HepG2 (cell line): ENCODE measurements around the gene ANKRD44. TPM values are rescaled to one million over a fixed set of nuclear protein-coding genes. Genes with fewer than 3 reads are reported as not detected.

Source experiments
- ARID2 ChIP-seq: sonication (generic); formaldehyde crosslinking; IDR thresholded peaks from 2 replicates; pipeline ENCODE4 v1.8.1; 2022; ENCODE audit warnings: mild to moderate bottlenecking, missing genetic modification reagents, borderline replicate concordance
- BRD4 ChIP-seq: sonication (generic); formaldehyde crosslinking; IDR thresholded peaks from 2 replicates; pipeline ENCODE4 v1.4.0; 2020; ENCODE audit warnings: missing genetic modification reagents
- ELF3 ChIP-seq: IDR thresholded peaks from 2 replicates; pipeline ENCODE4 v1.6.1; 2016; ENCODE audit warnings: missing genetic modification reagents, missing compliant biosample characterization
- HNF4G ChIP-seq, 2 experiments: sonication (generic) in 1 of 2; formaldehyde crosslinking in 1 of 2; IDR thresholded peaks; 2 replicates each; pipeline versions ENCODE4 v1.4.0 to v1.6.1; 2011 to 2020; ENCODE audit warnings: borderline replicate concordance in 2 of 2, low read depth in 2 of 2, mild to moderate bottlenecking in 2 of 2, low read length in 1 of 2, missing genetic modification reagents in 1 of 2, moderate library complexity in 1 of 2
- JUN ChIP-seq: sonication (generic); formaldehyde crosslinking; IDR thresholded peaks from 2 replicates; pipeline ENCODE4 v1.4.0; 2020; ENCODE audit warnings: mild to moderate bottlenecking, missing genetic modification reagents
- KDM6A ChIP-seq: IDR thresholded peaks from 2 replicates; pipeline ENCODE4 v1.6.1; 2016; ENCODE audit warnings: low read depth
- MTF1 ChIP-seq: sonication (generic); formaldehyde crosslinking; IDR thresholded peaks from 2 replicates; pipeline ENCODE4 v1.5.0; 2020; ENCODE audit warnings: missing genetic modification reagents
- MYPOP ChIP-seq: sonication (generic); formaldehyde crosslinking; IDR thresholded peaks from 2 replicates; pipeline ENCODE4 v1.8.1; 2023; ENCODE audit warnings: mild to moderate bottlenecking, moderate library complexity, missing genetic modification reagents
- NCOA5 ChIP-seq: sonication (generic); formaldehyde crosslinking; IDR thresholded peaks from 2 replicates; pipeline ENCODE4 v1.4.0; 2020; ENCODE audit warnings: missing genetic modification reagents
- NFYB ChIP-seq: sonication (generic); formaldehyde crosslinking; IDR thresholded peaks from 2 replicates; pipeline ENCODE4 v1.4.0; 2020; ENCODE audit warnings: missing genetic modification reagents
- PRDM10 ChIP-seq: sonication (generic); formaldehyde crosslinking; IDR thresholded peaks from 2 replicates; pipeline ENCODE4 v1.4.0; 2020; ENCODE audit warnings: low read depth, missing genetic modification reagents
- SMAD1 ChIP-seq: sonication (generic); formaldehyde crosslinking; IDR thresholded peaks from 2 replicates; pipeline ENCODE4 v1.4.0; 2020; ENCODE audit warnings: missing genetic modification reagents, low read depth, mild to moderate bottlenecking, borderline replicate concordance
- SRF ChIP-seq: IDR thresholded peaks from 2 replicates; pipeline ENCODE4 v1.6.1; 2011; ENCODE audit warnings: mild to moderate bottlenecking, low read depth, low read length, moderate library complexity
- TOE1 ChIP-seq: sonication (generic); formaldehyde crosslinking; IDR thresholded peaks from 2 replicates; pipeline ENCODE4 v1.4.0; 2020; ENCODE audit warnings: mild to moderate bottlenecking, missing genetic modification reagents
- ZFAT ChIP-seq: sonication (generic); formaldehyde crosslinking; conservative IDR thresholded peaks from 2 replicates; pipeline ENCODE4 v1.8.1; 2023; ENCODE audit warnings: missing genetic modification reagents, inconsistent platforms
- ZFP36L1 ChIP-seq: sonication (generic); formaldehyde crosslinking; IDR thresholded peaks from 2 replicates; pipeline ENCODE4 v1.8.0; 2022; ENCODE audit warnings: mild to moderate bottlenecking, missing genetic modification reagents, moderate library complexity
- ZFP62 ChIP-seq: sonication (generic); formaldehyde crosslinking; IDR thresholded peaks from 2 replicates; pipeline ENCODE4 v1.4.0; 2020; ENCODE audit warnings: missing genetic modification reagents
- ZNF280D ChIP-seq: sonication (generic); formaldehyde crosslinking; IDR thresholded peaks from 2 replicates; pipeline ENCODE4 v1.5.1; 2020; ENCODE audit warnings: mild to moderate bottlenecking, missing genetic modification reagents
- ZNF605 ChIP-seq: sonication (generic); formaldehyde crosslinking; IDR thresholded peaks from 2 replicates; pipeline ENCODE4 v1.8.0; 2022; ENCODE audit warnings: mild to moderate bottlenecking, missing genetic modification reagents
- ZNF639 ChIP-seq: conservative IDR thresholded peaks from 2 replicates; pipeline ENCODE4 v1.6.1; 2018; ENCODE audit warnings: missing genetic modification reagents
- ZNF678 ChIP-seq: sonication (generic); formaldehyde crosslinking; IDR thresholded peaks from 2 replicates; pipeline ENCODE4 v1.4.0; 2020; ENCODE audit warnings: mild to moderate bottlenecking, missing genetic modification reagents
- ZNF792 ChIP-seq: IDR thresholded peaks from 2 replicates; pipeline ENCODE4 v1.6.1; 2016
- polyA plus RNA-seq, 8 experiments: library from polyadenylated mRNA; depleted of rRNA in 3 of 8; stranded (reverse) in 7 of 8; unstranded in 1 of 8; fragments of >200 nt; fragmentation: Illumina TruSeq in 4 of 8; extraction: Trizol in 4 of 8; gene quantifications; 2 replicates each; pipeline versions ENCODE4 v1.2.1 to v1.2.3, GENCODE V29; 2011 to 2016; ENCODE audit warnings: low read depth in 4 of 8, missing spikeins in 1 of 8, mixed read lengths in 1 of 8; ENCODE audit not compliant: insufficient read depth in 1 of 8
- total RNA-seq, 5 experiments: library from RNA; depleted of rRNA; stranded (reverse); fragments of >200 nt; fragmentation: Illumina TruSeq; extraction: Trizol; gene quantifications; 2 replicates each; pipeline ENCODE4 v1.2.3, GENCODE V29; 2016; ENCODE audit warnings: low read depth in 1 of 5

ANKRD44 gene
- total and polyA plus RNA-seq, 2 of the 13 experiments (the other 11 are each of a cell fraction or from before 2014, with no cell fraction given), result 0.04 to 0.11 TPM

GRCh38 chr2:197310271-197310985, at the start of gene ANKRD44 (continued):
- TF ChIP-seq ZFAT, result no peak
- no peak for TF ChIP-seq PRDM10 (CRISPR knock-in tag)
- 0 out of 2 replicates have a peak, but pooled peaks have one; percentile 38 for TF ChIP-seq ZNF792
- TF ChIP-seq MTF1 (CRISPR knock-in tag), result no peak
- no peak for TF ChIP-seq ZNF639 (CRISPR knock-in tag)
- TF ChIP-seq SMAD1 (CRISPR knock-in tag), result no peak
- TF ChIP-seq NFYB, result no peak
- no peak for TF ChIP-seq ZFP36L1 (CRISPR knock-in tag)
- no peak for TF ChIP-seq NCOA5 (CRISPR knock-in tag)
- TF ChIP-seq ZNF280D (CRISPR knock-in tag), result no peak
- no peak for TF ChIP-seq ZFP62
- TF ChIP-seq SRF, result no peak
- TF ChIP-seq KDM6A, result no peak
- TF ChIP-seq ZNF678 (CRISPR knock-in tag), result no peak
- no peak for TF ChIP-seq BRD4 (CRISPR knock-in tag)
- 0 out of 2 replicates have a peak, but pooled peaks have one; percentile 22 for TF ChIP-seq ELF3 (CRISPR knock-in tag)
- TF ChIP-seq JUN (CRISPR knock-in tag), result no peak
- TF ChIP-seq ARID2 (CRISPR knock-in tag), result no peak
- no peak for TF ChIP-seq TOE1
- TF ChIP-seq ZNF605, result no peak
- no peak for TF ChIP-seq HNF4G (IDR thresholded peaks at IDR 0.05; ENCODE audit: borderline replicate concordance, low read depth, low read length)
- no peak for TF ChIP-seq HNF4G (CRISPR knock-in tag; IDR thresholded peaks at IDR 0.05; ENCODE audit: borderline replicate concordance, low read depth)
- no peak for TF ChIP-seq MYPOP (CRISPR knock-in tag)
